Breast epithelium (tissue), 4 donors: ENCODE results near the gene CD84. TPM values are rescaled to one million over a fixed set of nuclear protein-coding genes. Genes with fewer than 3 reads are reported as not detected.
"Not testable (repeated sequence)": the region's sequence is repeated elsewhere in the genome, so short reads cannot be mapped to it uniquely, and the experiment has no call there.

ENCODE experiments used
- DNase-seq, 2 donors: peaks; one replicate each; pipeline ENCODE4 v3.0.0-alpha.2; 2019; ENCODE audit warnings: low spot score in 2 of 2
- H3K27ac ChIP-seq, 2 donors: fragments of 200-600 bp; sonication (generic) in 1 of 2; one replicate each; pipeline ENCODE4 v1.5.1; 2016 to 2019; ENCODE audit warnings: mild to moderate bottlenecking in 1 of 2
- H3K27me3 ChIP-seq, 2 donors: fragments of 200-600 bp; sonication (generic) in 1 of 2; one replicate each; pipeline versions ENCODE4 v1.5.1 to v1.6.0; 2017 to 2019; ENCODE audit warnings: control low read depth in 1 of 2, mild to moderate bottlenecking in 1 of 2
- H3K36me3 ChIP-seq: fragments of 200-600 bp; one replicate; pipeline ENCODE4 v1.5.1; 2019
- H3K4me1 ChIP-seq, 2 donors: fragments of 200-600 bp; sonication (generic); one replicate each; pipeline ENCODE4 v1.5.1; 2016 to 2019; ENCODE audit warnings: control low read depth in 1 of 2
- H3K4me3 ChIP-seq, 3 donors: fragments of 200-600 bp; sonication (generic); 1 replicate in 2 of 3; 2 replicates in 1 of 3; pipeline ENCODE4 v1.5.1; 2016 to 2019; ENCODE audit warnings: mild to moderate bottlenecking in 3 of 3, moderate library complexity in 2 of 3
- H3K9me3 ChIP-seq, 2 donors: fragments of 200-600 bp; sonication (generic) in 1 of 2; one replicate each; pipeline ENCODE4 v1.5.1; 2016 to 2019; ENCODE audit warnings: control low read depth in 1 of 2
- CTCF ChIP-seq, 3 donors: fragments of 450-650 bp; IDR thresholded peaks; one replicate each; pipeline ENCODE4 v1.5.1; 2016 to 2017; ENCODE audit warnings: antibody characterized with exemption in 3 of 3, mild to moderate bottlenecking in 3 of 3, moderate library complexity in 3 of 3
- POLR2A ChIP-seq: fragments of 450-650 bp; IDR thresholded peaks from one replicate; pipeline ENCODE4 v1.6.1; 2016; ENCODE audit warnings: antibody characterized with exemption, mild to moderate bottlenecking, moderate library complexity
- POLR2AphosphoS5 ChIP-seq, 3 donors: sonication (generic); formaldehyde crosslinking; IDR thresholded peaks; one replicate each; pipeline ENCODE4 v1.6.1; 2017; ENCODE audit warnings: antibody characterized with exemption in 3 of 3
- intact Hi-C: fragments of 100-400 bp; cut with DNase I; formaldehyde crosslinking; loops from one replicate; pipeline ENCODE4 v1.15.1; 2023; ENCODE audit warnings: low total_unique reads
- total RNA-seq, 3 donors: library from RNA; depleted of rRNA; stranded (reverse); fragments of >200 nt; gene quantifications; one replicate each; pipeline ENCODE4 v1.1.0, GENCODE V29; 2016

The CD84 gene
- total RNA-seq, 3 donors from 2014 or later, result 2.3 to 17.0 (median 9.8) TPM

DNA sequence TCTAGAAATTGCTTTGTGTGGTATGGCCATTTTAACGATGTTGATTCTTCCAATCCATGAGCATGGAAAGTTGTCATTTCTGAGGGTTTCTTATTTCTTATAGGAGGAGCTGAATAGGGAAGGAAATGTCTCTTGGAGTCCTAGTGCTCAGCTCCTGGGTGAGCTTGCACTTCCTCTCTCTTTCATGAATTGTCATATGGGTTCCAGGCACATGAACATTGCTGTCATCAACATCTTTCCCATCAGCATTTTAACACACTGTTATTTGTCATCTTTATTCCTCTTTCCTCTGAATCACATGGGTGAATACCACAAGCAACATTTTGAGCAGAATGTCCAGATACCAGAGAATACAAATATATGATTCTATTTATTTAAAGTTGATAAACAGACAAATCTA, 79.7 kb downstream of the CD84 start:
- no peak overlapping the region for H3K4me3 ChIP-seq
- intact Hi-C loops, result no loop called here
- no peaks in the 10 kb centered on the region for H3K4me1 ChIP-seq
- H3K27ac ChIP-seq, result no peak overlapping the region
- H3K9me3 ChIP-seq, result peaks cover 0 to 6% of the 10 kb centered on the region in 2 donors
- no peak for TF ChIP-seq CTCF (IDR thresholded peaks at IDR 0.05)
- no peak for TF ChIP-seq POLR2AphosphoS5 (IDR thresholded peaks at IDR 0.05)
- TF ChIP-seq POLR2A, result no peak
- no peak for DNase-seq
- H3K36me3 ChIP-seq, result no peaks in the 10 kb centered on the region
- no peaks in the 10 kb centered on the region for H3K27me3 ChIP-seq

DNA sequence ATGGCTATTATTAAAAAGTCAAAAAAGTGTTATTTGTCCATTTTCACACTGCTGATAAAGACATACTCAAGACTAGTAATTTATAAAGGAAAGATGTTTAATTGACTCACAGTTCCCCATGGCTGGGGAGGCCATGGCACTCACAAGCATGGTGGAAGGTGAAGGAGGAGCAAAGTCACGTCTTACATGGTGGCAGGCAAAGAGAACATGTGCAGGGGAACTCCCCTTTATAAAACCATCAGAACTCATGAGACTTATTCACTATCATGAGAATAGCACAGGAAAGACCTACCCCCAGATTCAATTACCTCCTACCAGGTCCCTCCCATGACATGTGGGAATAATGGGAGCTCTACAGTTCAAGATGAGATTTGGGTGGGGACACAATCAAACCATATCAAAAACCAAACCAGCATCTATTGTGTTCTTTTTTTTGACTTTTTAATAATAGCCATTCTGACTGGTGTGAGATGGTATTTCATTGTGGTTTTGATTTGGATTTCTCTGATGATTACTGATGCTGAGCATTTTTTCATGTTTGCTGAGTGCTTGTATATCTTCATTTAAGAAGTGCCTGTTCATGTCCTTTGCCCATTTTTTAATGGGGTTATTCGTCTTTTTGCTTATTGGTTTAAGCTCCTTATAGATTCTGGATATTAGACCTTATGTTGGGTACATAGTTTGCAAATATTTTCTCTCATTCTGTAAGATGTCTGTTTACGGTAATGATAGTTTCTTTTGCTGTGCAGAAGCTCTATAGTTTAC, 80.8 kb downstream of the CD84 start:
- H3K36me3 ChIP-seq, intact Hi-C loops, H3K27ac ChIP-seq, DNase-seq, H3K4me1 ChIP-seq, H3K4me3 ChIP-seq, H3K27me3 ChIP-seq, H3K9me3 ChIP-seq: not testable (repeated sequence)

- no peaks in the 10 kb centered on the region for H3K27me3 ChIP-seq
- no peak overlapping the region for H3K4me3 ChIP-seq
- intact Hi-C loops, result no loop called here
- no peaks in the 10 kb centered on the region for H3K36me3 ChIP-seq
- H3K27ac ChIP-seq, result no peak overlapping the region
- H3K4me1 ChIP-seq, result no peaks in the 10 kb centered on the region
- peaks cover 0 to 6% of the 10 kb centered on the region in 2 donors for H3K9me3 ChIP-seq
- no peak for DNase-seq
- no peak for TF ChIP-seq POLR2AphosphoS5 (IDR thresholded peaks at IDR 0.05)
- TF ChIP-seq POLR2A, result no peak
- no peak for TF ChIP-seq CTCF (IDR thresholded peaks at IDR 0.05)
Observed at GRCh38 chr1:160496334-160496733, 83.0 kb downstream of the CD84 start.

- Histone ChIP-seq H3K36me3 (no peaks in the 10 kb centered on the region), H3K9me3 (peaks cover 0 to 6% of the 10 kb centered on the region in 2 donors), H3K4me3 (no peak overlapping the region), H3K27ac (no peak overlapping the region), H3K27me3 (no peaks in the 10 kb centered on the region), H3K4me1 (no peaks in the 10 kb centered on the region)
- no peak for DNase-seq
- TF ChIP-seq CTCF (IDR thresholded peaks at IDR 0.05) (no peak), POLR2A (no peak), POLR2AphosphoS5 (IDR thresholded peaks at IDR 0.05) (no peak)
- intact Hi-C loops, result no loop called here
Observed at GRCh38 chr1:160494620-160495019, 84.7 kb downstream of the CD84 start.

GRCh38 chr1:160492617-160493016, 86.7 kb downstream of the CD84 start:
- Histone ChIP-seq H3K27ac (no peak overlapping the region), H3K27me3 (no peaks in the 10 kb centered on the region), H3K4me1 (no peaks in the 10 kb centered on the region), H3K9me3 (no peaks in the 10 kb centered on the region), H3K4me3 (no peak overlapping the region), H3K36me3 (no peaks in the 10 kb centered on the region)
- no peak for DNase-seq
- TF ChIP-seq CTCF (IDR thresholded peaks at IDR 0.05) (no peak), POLR2AphosphoS5 (IDR thresholded peaks at IDR 0.05) (no peak), POLR2A (no peak)
- intact Hi-C loops, result no loop called here
